Lower lobe of right lung (tissue), 2 donors: Measurements from ENCODE around the gene SLC17A7. TPM values are rescaled to one million over a fixed set of nuclear protein-coding genes. Genes with fewer than 3 reads are reported as not detected.

Experiments
- ATAC-seq, 2 donors: fragments of 200-7000 bp; cut with Tn5 transposase; one replicate each; pipeline ENCODE4 v1.9.1; 2020 to 2022; ENCODE audit warnings: mild to moderate bottlenecking in 2 of 2, moderate library complexity in 2 of 2
- DNase-seq: peaks from one replicate; pipeline ENCODE4 v3.0.0-alpha.2; 2020
- H3K27ac ChIP-seq: fragments of 200-600 bp; one replicate; pipeline ENCODE4 v1.8.0; 2022
- H3K27me3 ChIP-seq: fragments of 200-600 bp; one replicate; pipeline ENCODE4 v1.8.0; 2022; ENCODE audit warnings: low read depth
- H3K36me3 ChIP-seq: fragments of 200-600 bp; one replicate; pipeline ENCODE4 v1.8.0; 2022; ENCODE audit warnings: mild to moderate bottlenecking
- H3K4me1 ChIP-seq: fragments of 200-600 bp; one replicate; pipeline ENCODE4 v1.8.0; 2022
- H3K4me3 ChIP-seq: fragments of 200-600 bp; one replicate; pipeline ENCODE4 v1.8.0; 2022; ENCODE audit warnings: mild to moderate bottlenecking
- H3K9me3 ChIP-seq: fragments of 200-600 bp; one replicate; pipeline ENCODE4 v1.8.0; 2022
- CTCF ChIP-seq: fragments of 200-600 bp; IDR thresholded peaks from one replicate; pipeline ENCODE4 v1.8.0; 2022; ENCODE audit warnings: antibody characterized with exemption, mild to moderate bottlenecking
- intact Hi-C: fragments of 100-400 bp; cut with DNase I; formaldehyde crosslinking; loops from one replicate; pipeline ENCODE4 v1.11.0; 2022
- total RNA-seq: library from RNA; stranded (reverse); fragmentation: NEBNext Ultra II Directional; extraction: Animal tissue kit (Norgen Biotek cat#: 25700); gene quantifications from one replicate; pipeline ENCODE4 v1.2.1, GENCODE V29; 2021
- donor health status: DM: no; HTN: yes; CAD: no; lungs with severe emphysema.

The SLC17A7 gene
- total RNA-seq, 1 donor from 2014 or later: 0.56 TPM

- Histone ChIP-seq H3K27ac (no peak overlapping the region), H3K27me3 (no peaks in the 10 kb centered on the region), H3K36me3 (no peaks in the 10 kb centered on the region), H3K4me1 (no peaks in the 10 kb centered on the region), H3K9me3 (no peaks in the 10 kb centered on the region), H3K4me3 (no peak overlapping the region)
- DNase-seq (no peak), ATAC-seq (no peak)
- intact Hi-C loops: no loop called here
- no peak for TF ChIP-seq CTCF
These were observed 41.3 kb downstream of the SLC17A7 start for GRCh38 chr19:49400029-49400428.

- Histone ChIP-seq H3K27me3 (no peaks in the 10 kb centered on the region), H3K36me3 (no peaks in the 10 kb centered on the region), H3K4me3 (no peak overlapping the region), H3K4me1 (no peaks in the 10 kb centered on the region), H3K27ac (no peak overlapping the region), H3K9me3 (no peaks in the 10 kb centered on the region)
- TF ChIP-seq CTCF: no peak
- DNase-seq (no peak), ATAC-seq (no peak)
- intact Hi-C loops: loop anchor here (10.0 kb wide), 1 partner anchor 46 kb away; the partner anchor contains the start of gene SLC17A7
These were observed 42.4 kb downstream of the SLC17A7 start for GRCh38 chr19:49398931-49399330.

- ATAC-seq: no peak
- Histone ChIP-seq H3K27me3 (no peaks in the 10 kb centered on the region), H3K4me3 (no peak overlapping the region), H3K36me3 (no peaks in the 10 kb centered on the region), H3K4me1 (no peaks in the 10 kb centered on the region), H3K27ac (no peak overlapping the region), H3K9me3 (no peaks in the 10 kb centered on the region)
- no peak for DNase-seq
- intact Hi-C loops: loop anchor here (10.0 kb wide), 1 partner anchor 47 kb away; the partner anchor contains the start of gene SLC17A7
- TF ChIP-seq CTCF: no peak
These were observed 43.2 kb downstream of the SLC17A7 start for GRCh38 chr19:49398001-49398615.

GRCh38 chr19:49396738-49397505, 44.4 kb downstream of the SLC17A7 start:
- no peak for TF ChIP-seq CTCF
- Histone ChIP-seq H3K4me3 (no peak overlapping the region), H3K27me3 (no peaks in the 10 kb centered on the region), H3K9me3 (no peaks in the 10 kb centered on the region), H3K27ac (peak overlapping the region; percentile 41), H3K36me3 (no peaks in the 10 kb centered on the region), H3K4me1 (no peaks in the 10 kb centered on the region)
- intact Hi-C loops: loop anchor here (10.0 kb wide), 1 partner anchor 48 kb away; the partner anchor contains the start of gene SLC17A7
- DNase-seq: no peak
- no peak for ATAC-seq

GRCh38 chr19:49395581-49396407, 45.5 kb downstream of the SLC17A7 start:
- H3K27ac ChIP-seq: peak overlapping the region; percentile 53
- intact Hi-C loops: loop anchor here (10.0 kb wide), 1 partner anchor 49 kb away; the partner anchor contains the start of gene SLC17A7
- H3K4me3 ChIP-seq: peak overlapping the region; percentile 13
- H3K9me3 ChIP-seq: no peaks in the 10 kb centered on the region
- no peak for TF ChIP-seq CTCF
- peak; percentile 66 to 71 for ATAC-seq
- H3K4me1 ChIP-seq: no peaks in the 10 kb centered on the region
- no peaks in the 10 kb centered on the region for H3K36me3 ChIP-seq
- peak; percentile 74 for DNase-seq
- H3K27me3 ChIP-seq: no peaks in the 10 kb centered on the region
